Epidermal melanocyte (primary cell): ENCODE data around the gene DIPK1B.

Experiments
- DNase-seq: peaks from one replicate; pipeline ENCODE4 v3.0.0; 2011; ENCODE audit warnings: low spot score; ENCODE audit not compliant: insufficient read length

DIPK1B gene

DNA sequence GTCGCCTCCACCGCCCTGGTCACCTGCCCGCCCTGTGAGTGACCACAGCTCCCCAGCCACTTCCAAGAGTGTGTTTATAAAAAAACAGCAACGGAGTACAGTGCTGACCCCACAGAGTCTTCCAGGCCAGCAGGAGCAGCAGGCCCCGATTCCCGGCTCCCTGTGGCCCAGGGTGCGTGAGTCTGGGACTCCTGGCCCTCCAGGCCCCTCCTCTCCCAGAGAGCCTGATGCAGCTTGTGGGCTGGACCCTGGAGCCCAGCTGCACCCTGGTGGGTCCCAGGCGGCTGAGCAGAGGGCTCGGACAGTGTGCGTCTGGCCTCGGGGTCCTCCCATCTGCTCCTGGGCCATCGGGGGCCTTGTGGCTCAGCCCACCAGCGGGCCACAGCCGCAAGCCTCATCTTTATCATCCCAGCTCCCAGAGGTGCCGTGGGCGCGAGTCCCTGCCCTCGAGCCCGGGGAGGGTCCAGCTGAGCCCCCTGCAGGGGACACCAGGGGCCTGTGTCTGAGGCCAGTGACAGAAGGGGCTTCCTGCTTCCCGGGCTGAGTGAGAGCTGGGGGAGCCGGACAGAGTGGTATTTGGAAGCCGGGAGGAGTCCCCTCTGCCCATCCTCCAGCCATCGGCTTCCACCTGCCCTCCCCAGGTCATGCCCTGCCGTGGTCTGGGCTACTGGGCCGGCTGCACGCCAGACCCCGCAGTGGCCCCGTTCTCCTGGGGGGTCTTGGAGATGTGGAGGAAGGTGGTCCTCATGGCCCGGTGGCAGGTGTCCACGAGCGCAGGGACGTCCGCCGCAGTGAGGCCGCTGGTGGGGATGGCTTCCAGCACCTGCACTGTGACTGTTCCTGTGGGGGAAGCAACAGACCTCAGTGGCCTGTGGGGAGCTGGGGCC is 39.0 kb upstream of the DIPK1B start:
- no peak for DNase-seq

DNA sequence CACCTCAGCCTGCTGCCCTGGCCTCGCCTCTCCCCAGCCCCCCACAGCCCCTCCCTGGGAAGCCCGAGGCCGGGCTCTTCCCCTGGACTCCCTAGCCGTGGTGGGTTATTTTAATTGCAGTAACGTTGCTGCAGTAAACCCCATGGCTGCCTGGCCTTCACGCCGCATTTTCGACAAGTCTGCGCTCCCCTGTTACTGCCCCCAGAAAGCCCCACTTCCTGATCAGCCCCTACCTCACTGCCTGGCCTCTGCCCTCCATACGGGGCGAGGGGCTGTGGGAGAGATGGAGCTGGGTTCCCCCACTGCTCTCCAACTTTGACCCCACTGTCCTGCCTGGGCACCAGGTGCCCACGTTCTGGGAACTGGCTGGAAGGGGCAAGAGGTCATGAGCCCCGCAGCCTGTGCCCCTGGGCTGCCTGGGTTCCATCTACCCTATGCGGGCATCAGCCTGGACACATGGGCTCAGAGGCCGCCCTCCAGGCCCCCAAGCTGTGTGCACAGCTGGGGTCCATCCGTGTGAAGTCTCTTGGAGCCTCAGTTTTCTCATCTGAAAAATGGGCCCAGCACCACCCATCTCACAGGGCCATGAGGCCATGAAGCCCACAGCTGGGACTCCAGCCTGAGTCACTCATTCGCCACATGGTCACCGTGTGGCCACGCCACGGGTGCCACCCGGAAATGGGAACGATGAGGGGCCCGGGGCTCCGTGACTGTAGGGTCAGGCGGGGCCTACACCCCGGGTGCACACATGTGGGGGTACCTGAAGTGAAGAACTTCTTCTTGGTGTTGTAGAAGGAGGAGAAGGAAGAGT is 38.2 kb upstream of the DIPK1B start:
- no peak for DNase-seq

DNA sequence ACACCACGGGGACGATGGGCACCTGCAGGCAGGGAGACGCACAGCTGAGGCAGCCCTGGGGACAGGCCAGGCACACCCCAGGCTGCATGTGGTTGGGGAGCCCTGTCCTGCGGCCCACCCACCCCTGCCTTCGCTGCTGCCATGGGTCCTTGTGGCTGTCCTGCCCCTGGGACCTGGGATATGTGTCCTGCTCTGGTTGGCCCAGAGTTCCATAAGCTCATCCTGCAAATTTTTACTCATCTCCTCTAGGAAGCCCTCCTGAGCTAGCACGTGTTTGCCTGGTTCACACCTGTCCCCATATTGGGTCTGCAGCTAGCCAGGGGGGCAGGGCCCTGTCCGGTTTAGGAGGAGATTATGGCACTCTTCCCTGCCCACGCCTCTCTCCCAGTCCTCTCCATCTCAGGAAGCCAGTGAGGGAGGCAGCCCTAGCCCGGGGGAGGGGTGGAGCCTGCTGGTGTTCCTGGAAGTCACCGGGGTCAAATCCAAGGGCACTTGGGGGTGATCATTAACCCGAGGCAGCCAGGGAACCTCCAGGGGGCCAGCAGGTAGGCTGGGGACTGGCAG is 37.5 kb upstream of the DIPK1B start:
- DNase-seq, result no peak

DNA sequence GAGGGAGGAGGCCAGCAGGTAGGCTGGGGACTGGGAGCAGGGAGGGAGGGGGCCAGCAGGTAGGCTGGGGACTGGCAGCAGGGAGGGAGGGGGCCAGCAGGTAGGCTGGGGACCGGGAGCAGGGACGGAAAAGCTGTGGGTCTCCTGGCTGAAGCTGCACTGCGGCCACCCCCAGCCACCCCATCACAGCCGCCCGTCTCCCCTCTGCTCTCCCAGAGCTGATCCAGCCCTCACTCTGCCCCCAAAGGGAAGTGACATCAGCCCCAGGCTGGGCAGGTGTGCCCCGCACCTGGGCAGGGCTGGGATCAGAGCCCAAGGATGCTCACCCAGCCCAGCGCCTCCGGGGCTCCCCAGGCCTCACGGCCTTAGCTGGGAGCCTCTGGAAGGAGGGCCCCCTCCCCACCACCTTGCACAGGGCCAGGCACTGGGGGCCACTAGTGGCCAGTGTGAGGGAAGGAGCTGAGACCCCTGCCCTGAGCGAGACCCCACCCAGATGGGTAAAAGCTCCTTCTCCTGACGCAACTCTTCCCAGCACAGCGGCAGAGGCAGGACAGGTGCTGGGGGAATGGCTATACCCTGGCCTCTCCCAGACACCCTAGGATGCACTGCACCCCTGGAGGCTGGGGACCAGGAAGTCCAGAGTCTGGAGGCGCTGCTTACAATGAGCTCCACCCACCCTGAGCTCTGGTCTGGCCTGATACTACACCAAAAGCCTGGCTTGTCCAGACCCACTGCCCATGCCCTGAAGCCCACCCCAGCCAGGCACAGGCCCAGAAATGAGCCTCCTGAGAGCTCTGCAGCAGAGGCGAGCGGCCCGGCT is 36.7 kb upstream of the DIPK1B start:
- no peak for DNase-seq

DNA sequence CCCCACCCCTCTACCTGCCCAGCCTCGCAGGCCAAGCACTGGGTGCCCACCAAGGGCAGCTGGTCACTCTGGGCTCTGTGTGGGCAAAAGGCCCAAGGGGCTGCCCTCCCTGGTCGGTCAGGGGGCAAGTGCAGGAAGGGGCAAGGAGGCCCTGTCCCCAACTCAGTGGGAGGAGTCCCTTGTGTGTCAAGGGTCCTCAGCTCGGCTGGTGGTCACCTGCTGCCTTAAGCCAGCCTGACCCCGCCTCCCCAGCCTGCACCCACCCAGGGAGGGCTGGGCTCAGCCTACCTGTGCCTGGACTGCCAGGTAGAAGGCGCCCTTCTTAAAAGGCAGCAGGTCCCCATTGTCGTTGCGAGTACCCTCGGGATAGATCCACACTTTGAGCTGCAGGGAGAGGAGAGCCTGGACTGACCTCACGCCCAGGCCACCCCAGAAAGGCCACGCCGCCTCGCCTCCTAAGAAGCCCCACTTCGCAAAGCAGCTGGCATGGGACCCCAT is 36.0 kb upstream of the DIPK1B start:
- no peak for DNase-seq

DNA sequence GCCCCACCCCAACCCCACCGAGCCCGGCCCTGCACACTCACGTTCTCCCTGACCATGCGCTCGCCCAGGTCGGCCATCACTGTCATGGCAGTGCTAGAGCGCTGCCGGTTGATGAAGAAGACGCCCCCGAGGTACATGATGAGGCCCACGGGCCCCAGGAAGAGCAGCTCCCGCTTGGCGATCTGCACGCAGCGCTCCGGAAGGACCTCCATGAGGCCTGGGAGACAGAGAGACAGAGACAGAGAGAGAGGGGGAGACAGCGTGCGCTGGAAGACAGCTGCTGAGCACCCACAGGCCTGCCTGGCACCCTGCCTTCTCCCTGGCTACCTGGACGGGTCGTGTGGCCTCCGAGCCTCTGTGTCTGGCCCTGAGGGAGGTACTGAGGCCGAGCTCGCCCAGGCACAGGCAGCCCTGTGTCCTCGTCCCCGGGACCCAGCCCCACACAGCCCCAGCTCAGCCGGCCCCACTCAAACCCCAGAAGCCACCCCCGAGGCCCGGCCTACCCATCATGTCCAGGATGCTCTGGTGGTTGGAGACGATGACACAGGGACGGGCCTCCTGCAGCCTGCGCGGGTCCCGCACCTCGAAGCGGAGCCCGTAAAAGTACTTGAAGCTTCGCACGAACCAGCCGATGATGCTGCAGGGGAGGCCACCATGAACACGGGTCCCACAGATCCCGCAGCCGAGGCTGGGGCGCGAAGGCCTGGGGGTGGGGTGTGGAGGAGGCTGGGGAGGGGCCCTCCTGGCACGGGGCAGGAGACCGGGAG is 35.3 kb upstream of the DIPK1B start:
- no peak for DNase-seq

DNA sequence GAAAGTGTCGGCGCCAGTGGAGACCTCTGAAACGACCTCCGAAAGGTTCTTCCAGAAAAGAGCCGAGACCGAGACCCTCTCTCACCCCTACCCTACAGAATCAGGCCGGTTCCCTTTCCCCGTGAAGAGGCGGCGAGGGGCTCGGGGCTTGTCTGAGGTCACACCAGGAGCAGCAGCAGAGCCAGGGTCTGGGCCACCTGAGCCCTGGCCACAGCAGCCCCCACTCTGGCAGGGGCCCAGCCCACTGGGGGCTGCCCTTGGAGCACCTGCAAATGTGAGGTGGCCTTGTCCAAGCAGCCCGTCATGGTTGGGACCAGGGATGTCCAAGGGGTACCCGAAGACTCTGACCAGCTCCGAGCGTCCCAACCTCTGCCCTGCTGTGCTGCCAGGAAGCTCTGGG is 34.3 kb upstream of the DIPK1B start:
- no peak for DNase-seq

DNA sequence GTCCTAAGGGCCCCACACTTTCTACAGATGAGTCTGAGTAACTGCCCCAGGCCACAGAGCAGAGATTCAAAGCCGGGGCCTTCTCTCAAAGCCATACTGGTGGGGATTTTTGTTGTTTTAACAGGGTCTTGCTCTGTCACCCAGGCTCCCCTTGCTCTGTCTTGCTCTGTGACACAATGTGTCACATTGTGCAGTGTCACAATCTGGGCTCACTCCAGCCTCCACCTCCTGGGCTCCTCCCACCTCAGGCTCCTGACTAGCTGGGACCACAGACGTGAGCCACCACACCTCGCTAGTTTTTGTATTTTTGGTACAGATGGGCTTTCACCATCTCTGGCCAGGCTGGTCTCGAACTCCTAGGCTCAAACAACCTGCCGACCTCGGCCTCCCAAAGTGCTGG is 33.7 kb upstream of the DIPK1B start:
- DNase-seq, result no peak

DNA sequence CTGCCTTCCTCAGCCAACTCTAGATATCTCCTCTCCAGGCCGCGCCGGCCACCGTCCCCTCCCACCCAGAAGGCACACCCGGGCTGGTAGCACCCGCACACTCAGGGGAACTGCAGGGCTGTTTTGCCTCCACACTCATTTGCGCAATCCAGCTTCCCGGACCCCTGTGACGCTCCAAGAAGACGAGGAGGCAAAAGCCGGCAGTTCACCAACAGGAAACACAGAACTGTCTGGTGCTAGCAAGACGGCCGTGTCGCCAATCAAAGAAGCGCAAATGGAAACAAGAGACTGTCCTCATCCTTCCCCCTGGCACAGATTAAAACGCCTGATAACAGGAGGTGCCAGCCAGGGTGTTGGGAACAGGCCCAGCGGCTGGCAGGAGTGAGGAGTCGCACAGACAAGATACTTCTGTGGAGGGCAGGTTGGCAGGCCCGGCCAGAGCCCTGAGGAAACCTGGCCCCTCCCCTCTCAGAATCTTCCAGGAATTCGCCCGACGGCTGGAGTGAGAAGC is 32.9 kb upstream of the DIPK1B start:
- DNase-seq, result no peak

DNA sequence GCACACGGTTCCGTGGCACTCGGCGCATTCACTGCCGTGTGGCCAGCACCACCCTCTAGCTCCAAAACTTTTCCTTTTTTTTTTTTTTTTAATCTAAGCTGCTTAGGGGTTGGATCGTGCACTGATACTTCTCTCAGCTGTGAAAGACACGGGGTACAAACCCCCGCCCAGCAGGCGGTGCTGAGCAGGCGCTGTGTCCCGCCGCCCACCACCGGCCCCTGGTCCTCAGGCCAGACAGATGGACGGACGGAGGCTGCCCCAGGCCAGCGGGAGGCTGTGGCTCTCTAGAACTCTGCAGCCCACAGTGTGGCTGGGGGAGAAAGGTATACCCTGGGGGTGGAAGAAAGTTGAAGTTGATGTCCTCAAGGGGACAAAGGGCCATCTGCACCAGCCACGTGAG is 31.3 kb upstream of the DIPK1B start:
- DNase-seq, result no peak

DNA sequence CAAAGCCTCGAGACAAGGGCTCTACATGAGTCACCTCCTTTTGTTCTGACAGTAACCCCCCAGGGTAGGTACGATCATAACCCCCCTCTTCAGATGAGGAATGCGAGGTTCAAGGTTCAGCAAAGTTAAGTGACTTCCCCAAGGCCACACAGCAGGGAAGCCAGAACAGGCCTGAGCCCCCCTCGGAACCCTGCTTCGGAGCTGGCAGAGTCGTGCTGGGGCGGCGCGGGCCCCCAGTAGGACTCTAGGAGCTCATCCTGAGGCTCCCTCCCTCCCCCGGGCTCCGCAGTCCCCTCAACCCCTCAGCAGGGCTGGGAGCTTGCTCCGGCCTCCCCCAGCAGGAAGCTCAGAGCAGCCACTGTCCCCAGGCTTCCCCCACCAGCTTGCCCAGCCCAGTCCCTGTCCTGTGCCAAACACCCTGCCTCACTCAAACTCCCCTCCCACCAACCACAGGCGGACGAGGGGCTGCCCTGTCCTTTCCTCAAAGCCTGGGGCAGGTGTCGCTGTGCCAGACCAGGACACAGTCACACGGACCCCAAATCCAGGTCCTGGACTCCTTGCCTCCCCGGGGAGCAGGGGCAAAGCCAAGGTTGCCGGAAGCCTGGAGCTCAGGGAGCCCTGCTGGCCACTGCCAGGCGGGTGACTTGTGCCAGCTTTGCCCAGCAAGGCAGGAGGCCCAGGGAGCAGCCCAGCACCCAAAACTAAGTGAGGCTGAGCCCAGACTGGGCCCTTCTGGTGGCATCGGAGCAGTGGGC is 30.2 kb upstream of the DIPK1B start:
- DNase-seq, result no peak

DNA sequence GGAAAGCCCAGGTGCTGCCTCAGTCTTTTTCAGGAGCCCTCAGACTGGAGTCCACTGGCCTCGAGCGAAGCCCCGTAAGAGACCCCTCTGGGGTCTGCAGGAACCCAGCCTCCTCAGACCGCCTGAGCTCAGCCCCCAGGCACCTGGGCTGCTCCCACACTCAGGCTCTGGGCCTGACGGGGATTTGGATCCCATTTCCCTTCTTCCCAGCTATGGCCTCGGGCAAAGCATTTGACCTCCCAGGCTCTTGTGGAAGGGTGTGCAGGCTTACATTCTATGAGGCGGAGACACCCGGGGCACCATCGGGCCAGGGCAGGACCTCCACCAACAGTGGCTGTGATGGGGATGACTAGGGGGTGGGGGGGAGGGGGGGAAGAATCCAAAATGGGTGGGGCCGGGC is 29.7 kb upstream of the DIPK1B start:
- DNase-seq, result no peak

DNA sequence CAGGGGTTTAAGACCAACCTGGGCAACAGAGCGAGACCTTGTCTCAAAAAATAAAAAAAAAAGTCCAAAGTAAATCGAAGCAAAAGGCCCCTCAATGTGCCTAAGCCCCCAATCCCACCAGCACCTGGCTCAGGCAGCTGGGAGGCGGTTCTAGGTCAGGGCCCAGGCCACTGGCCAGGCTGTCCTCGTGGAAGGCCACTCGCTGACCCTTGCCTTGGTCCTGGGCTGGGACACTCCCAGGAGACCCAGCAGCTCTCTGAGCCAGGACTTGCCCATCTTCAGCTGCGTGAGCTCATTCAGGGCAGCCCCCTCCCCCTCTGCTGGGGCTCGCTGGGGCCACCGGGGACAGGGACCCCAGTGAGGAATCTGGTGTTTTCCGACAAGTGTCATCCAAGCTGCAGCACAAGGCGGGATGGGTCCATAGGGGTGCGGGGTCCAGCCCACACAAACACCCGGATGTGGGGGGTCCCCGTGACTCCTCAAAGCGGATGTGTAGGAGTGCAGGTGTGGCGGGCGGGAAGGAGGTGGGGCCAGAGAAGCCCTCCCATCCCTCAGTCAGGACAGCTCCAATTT is 29.1 kb upstream of the DIPK1B start:
- DNase-seq, result no peak

DNA sequence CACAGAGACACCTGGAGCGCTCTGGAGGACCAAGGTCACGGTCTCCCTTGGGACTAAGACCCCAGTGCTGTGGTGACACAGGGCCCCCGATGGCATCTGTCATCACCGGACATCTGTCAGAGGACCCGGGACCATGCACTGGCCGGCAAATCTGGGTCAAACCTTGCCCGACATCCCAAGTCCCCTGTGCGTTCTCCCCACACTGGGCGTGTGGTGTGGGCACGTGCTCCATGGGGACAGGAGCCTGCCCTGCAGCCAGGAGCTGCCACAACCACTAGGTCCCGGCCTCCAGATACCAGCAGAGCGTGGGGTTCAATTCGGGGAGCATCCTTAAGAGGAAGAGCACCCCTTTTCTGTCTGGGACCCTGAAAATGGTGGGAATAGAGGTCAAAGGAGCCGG is 28.6 kb upstream of the DIPK1B start:
- no peak for DNase-seq

DNA sequence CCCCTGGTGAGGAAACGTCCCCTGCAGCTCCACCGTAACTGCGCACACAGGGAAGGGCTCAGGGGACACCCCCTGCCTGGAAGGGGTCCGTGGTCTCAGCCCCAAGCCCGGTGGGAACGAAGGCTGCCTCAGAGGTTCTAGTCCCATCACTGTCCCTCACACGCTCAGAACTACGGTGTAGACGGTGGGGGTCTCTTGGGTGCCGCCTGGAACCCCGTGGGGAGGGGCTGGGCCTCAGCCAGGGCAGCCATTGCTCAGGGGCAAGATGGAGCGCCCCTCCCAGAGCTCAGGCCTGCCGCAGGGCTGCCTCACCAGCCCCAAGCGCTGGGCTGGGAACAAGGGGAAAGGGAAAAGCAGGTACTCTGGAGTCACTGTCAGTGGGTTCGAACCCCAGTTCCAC is 28.0 kb upstream of the DIPK1B start:
- no peak for DNase-seq

DNA sequence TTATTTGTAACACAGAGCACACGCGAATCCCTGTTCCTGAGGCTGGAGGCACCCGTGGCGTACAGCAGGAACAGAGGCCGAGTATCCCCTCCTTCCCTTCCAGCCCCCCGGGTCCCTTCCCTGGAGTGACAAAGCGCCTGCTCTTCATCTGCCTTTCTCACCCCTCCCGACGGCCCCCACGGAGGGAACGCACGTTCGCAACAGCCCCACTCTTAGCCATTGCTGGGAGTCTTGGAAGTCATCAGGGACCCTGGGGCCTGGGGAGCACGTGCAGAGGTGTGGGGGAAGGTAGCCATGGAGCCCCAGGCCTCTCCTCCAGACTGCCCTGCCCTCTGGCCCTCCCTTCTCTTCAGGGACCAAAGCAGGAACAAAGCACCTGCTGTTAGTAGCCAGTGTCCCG is 27.6 kb upstream of the DIPK1B start:
- DNase-seq, result no peak

DNA sequence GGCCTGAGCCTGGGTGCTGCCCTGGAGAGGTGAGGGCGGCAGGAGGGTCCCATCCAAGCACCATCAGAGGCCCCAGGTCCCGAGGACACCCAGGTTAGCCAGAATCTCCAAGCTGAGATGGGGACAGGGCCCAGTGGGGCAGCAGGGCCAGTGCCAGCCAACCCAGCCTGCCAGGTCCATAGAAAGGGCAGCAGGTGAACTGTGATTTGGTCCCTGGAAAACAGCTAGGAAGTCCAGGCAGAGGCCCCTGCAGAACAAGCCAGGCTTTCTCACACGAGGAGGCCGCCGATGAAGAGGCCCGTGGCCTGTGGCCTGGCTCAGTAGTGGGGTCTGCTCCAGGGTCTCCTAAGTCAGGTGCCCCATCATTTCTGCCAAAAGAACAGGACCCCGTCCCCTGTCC is 27.2 kb upstream of the DIPK1B start:
- DNase-seq, result no peak

DNA sequence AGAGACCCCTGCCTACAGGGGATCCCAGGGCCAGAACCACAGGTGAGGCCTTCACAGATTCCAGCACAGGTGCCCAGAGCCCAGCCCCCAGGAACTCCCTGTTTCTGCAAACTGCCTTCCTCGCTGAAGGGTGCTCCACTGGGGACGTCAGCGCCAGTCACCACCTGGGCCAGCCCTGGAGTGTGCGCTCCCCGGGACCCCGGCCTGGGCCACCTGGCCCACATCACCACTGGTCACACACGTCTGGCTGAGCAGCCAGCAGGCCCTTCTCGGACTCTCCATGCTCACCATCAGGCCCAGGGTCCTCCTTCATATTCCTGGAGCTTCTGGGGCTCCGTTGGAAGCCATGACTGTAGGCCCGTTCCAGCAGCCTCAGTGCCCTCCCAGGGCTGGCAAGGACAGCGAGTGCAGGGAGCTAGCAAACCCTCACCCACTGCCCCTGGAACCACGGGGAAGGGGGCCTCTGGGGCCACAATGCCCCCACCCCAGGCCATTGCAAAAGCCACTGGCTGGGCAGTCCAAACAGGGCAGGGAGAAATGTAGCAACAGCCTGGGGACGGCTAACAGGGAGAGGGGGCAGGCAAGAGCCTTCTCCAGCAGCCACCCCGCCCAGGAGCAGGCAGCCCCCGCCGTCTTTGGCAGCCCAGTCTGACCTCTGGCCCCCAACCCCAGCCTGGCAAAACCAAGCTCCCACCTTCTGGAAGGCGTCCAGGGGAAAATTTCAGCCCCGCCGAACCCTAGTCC is 26.4 kb upstream of the DIPK1B start:
- DNase-seq, result no peak

DNA sequence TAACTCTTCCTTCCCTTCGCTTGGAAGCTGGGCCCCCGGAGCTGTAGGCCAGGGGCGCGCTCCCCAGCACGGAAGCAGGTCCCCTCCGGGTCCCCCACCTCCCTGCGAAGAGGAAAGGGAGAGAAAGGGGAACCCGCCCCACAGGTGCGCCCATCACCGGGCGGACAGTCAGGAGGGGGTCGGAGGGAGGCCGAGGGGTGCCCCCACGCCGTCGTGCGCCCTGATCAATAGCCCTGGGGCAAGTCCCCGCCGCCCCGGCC is 25.9 kb upstream of the DIPK1B start:
- no peak for DNase-seq
